PC-9 (cell line): Measurements from ENCODE around the gene PARP9. TPM values are rescaled to one million over a fixed set of nuclear protein-coding genes. Genes with fewer than 3 reads are reported as not detected.

ENCODE experiments used
- BruUV-seq: library from RNA; stranded (reverse); fragments of 400-500 nt; replicated peaks from 2 replicates; lab custom pipeline; 2021; lab: Mats Ljungman, UMichigan
- CTCF ChIA-PET: fragments of 300-600 bp; sonication (Branson Sonifier 250); formaldehyde crosslinking; loops from one replicate; lab custom pipeline; 2022; ENCODE audit warnings: antibody characterized with exemption; lab: Charles Lee
- POLR2A ChIA-PET: fragments of 300-600 bp; sonication (Branson Sonifier 250); formaldehyde crosslinking; loops from one replicate; lab custom pipeline; 2022; ENCODE audit warnings: antibody characterized with exemption; ENCODE audit not compliant: unreplicated experiment; lab: Charles Lee
- DNase-seq, 2 experiments: peaks; one replicate each; pipeline versions ENCODE4 v3.0.0 to v3.0.0-alpha.2; 2015 to 2022; ENCODE audit warnings: mixed read lengths in 1 of 2
- H2AFZ ChIP-seq: fragments of 200-600 bp; sonication (generic); 2 replicates; pipeline ENCODE4 v1.8.1; 2017; ENCODE audit warnings: antibody characterized with exemption
- H3F3A ChIP-seq: fragments of 200-600 bp; sonication (generic); 2 replicates; pipeline ENCODE4 v1.8.1; 2017; ENCODE audit warnings: antibody characterized with exemption, mild to moderate bottlenecking, low read depth; ENCODE audit not compliant: insufficient read depth
- H3K27ac ChIP-seq: fragments of 200-600 bp; sonication (generic); 2 replicates; pipeline ENCODE4 v1.6.1; 2016; ENCODE audit warnings: mixed run types
- H3K27me3 ChIP-seq: fragments of 200-600 bp; sonication (generic); 2 replicates; pipeline ENCODE4 v1.6.1; 2016; ENCODE audit warnings: low read depth, mixed run types; ENCODE audit not compliant: insufficient read depth
- H3K36me3 ChIP-seq: fragments of 200-600 bp; sonication (generic); 2 replicates; pipeline ENCODE4 v1.6.1; 2016; ENCODE audit warnings: low read depth, mixed run types
- H3K4me1 ChIP-seq: fragments of 200-600 bp; sonication (generic); replicated peaks from 2 replicates; pipeline ENCODE4 v1.6.1; 2016; ENCODE audit warnings: mixed run types; ENCODE audit not compliant: insufficient read depth
- H3K4me2 ChIP-seq: fragments of 200-600 bp; sonication (generic); 2 replicates; pipeline ENCODE4 v1.6.1; 2017; ENCODE audit warnings: mixed run types
- H3K4me3 ChIP-seq: fragments of 200-600 bp; sonication (generic); 2 replicates; pipeline ENCODE4 v1.6.1; 2016; ENCODE audit warnings: mixed run types
- H3K79me2 ChIP-seq: fragments of 200-600 bp; sonication (generic); 2 replicates; pipeline ENCODE4 v1.6.1; 2017; ENCODE audit warnings: low read depth, mixed run types
- H3K9me2 ChIP-seq: fragments of 200-600 bp; sonication (generic); 2 replicates; pipeline ENCODE4 v1.8.1; 2017; ENCODE audit warnings: mild to moderate bottlenecking; ENCODE audit not compliant: insufficient read depth
- H3K9me3 ChIP-seq: fragments of 200-600 bp; sonication (generic); 2 replicates; pipeline ENCODE4 v1.8.1; 2016; ENCODE audit warnings: low read depth; ENCODE audit not compliant: insufficient read depth
- H4K20me1 ChIP-seq: fragments of 200-600 bp; sonication (generic); 2 replicates; pipeline ENCODE4 v1.8.1; 2017; ENCODE audit not compliant: insufficient read depth
- EZH2 ChIP-seq: fragments of 200-600 bp; sonication (generic); IDR thresholded peaks from 2 replicates; pipeline ENCODE4 v1.8.0; 2017; ENCODE audit warnings: antibody characterized with exemption, low read depth
- intact Hi-C: fragments of 100-400 bp; cut with micrococcal nuclease; formaldehyde crosslinking; loops from one replicate; pipeline ENCODE4 v1.10.0; 2022; ENCODE audit not compliant: unreplicated experiment
- total RNA-seq: library from RNA; stranded (reverse); gene quantifications from 2 replicates; pipeline ENCODE4 v1.2.3, GENCODE V29; 2021
- TF ChIP-seq, protein P1 (sequence below): fragments of 200-600 bp; sonication (generic); conservative IDR thresholded peaks from 2 replicates; pipeline ENCODE4 v1.6.1; 2017; ENCODE audit warnings: mixed run types, antibody characterized with exemption, mild to moderate bottlenecking, moderate library complexity

PARP9 gene
- total RNA-seq, 1 experiment from 2014 or later, result 21.1 TPM

DNA sequence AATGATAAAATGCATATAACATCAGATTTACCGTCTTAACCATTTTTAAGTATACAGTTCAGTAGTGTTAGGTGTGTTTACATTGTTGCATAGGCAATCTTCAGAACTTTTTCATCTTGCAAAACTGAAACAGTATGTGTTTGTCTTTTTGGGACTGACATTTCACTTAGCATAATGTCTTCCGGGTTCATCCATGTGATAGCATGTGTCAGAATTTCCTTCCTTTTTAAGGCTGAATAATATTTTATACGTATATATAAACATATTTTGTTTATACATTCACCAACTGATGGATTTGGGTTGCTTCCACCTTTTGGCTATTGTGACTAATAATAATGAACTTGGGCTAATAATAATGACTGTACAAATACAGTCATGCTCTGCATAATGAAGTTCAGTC, 16.4 kb upstream of the PARP9 start:
- no peak for TF ChIP-seq EZH2
- TF ChIP-seq, protein P1, sequence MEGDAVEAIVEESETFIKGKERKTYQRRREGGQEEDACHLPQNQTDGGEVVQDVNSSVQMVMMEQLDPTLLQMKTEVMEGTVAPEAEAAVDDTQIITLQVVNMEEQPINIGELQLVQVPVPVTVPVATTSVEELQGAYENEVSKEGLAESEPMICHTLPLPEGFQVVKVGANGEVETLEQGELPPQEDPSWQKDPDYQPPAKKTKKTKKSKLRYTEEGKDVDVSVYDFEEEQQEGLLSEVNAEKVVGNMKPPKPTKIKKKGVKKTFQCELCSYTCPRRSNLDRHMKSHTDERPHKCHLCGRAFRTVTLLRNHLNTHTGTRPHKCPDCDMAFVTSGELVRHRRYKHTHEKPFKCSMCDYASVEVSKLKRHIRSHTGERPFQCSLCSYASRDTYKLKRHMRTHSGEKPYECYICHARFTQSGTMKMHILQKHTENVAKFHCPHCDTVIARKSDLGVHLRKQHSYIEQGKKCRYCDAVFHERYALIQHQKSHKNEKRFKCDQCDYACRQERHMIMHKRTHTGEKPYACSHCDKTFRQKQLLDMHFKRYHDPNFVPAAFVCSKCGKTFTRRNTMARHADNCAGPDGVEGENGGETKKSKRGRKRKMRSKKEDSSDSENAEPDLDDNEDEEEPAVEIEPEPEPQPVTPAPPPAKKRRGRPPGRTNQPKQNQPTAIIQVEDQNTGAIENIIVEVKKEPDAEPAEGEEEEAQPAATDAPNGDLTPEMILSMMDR, result no peak
- POLR2A ChIA-PET, result no interaction called here

DNA sequence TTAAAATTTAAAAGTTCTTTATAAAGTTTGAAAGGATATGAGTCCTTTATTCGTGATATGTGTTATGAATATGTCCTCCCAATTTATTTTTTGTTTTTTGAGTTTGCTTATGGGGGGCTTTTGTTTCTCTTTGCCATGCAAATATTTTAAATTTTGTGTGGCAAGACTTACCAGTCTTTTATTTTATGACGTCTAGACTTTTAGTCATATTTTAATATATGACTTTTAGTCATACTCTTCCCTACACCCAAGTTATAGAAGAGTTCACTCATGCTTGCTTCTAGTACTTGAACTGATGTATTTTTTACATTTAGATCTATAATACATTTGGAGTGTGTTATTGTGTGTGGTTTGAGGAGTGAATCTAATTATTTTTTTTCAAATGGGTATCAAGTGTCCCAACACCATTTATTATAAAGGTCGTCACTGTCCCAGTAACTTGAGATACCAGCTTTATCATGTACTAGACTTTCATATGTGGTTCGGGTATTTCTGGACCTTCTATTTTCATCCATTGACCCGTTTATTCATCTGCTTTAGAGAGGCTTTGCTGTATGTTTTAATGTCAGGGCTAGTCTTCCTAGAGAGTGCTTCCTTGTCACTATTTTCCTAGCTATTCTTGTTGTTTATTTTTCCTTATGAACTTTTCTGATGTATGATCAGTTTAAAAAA, 14.1 kb upstream of the PARP9 start:
- no TSS peak for BruUV-seq
- POLR2A ChIA-PET, result interaction anchor here (0.6 kb wide), 1 partner anchor 1285 kb away, joined by 18 read pairs; no protein-coding TSS in a partner anchor
- no peak overlapping the region for H3K4me2 ChIP-seq
- H2AFZ ChIP-seq, result no peak overlapping the region
- TF ChIP-seq, protein P1, result no peak
- TF ChIP-seq EZH2, result no peak
- H3K4me1 ChIP-seq, result peaks cover 7% of the 10 kb centered on the region
- no peaks in the 10 kb centered on the region for H3K79me2 ChIP-seq
- intact Hi-C loops, result no loop called here
- no peak overlapping the region for H3K27ac ChIP-seq
- no peaks in the 10 kb centered on the region for H3K9me2 ChIP-seq
- H3F3A ChIP-seq, result peaks cover 5% of the 10 kb centered on the region
- no peaks in the 10 kb centered on the region for H4K20me1 ChIP-seq
- CTCF ChIA-PET, result no interaction called here
- peaks cover 12% of the 10 kb centered on the region; the same call in 1 of the 2 replicates for H3K9me3 ChIP-seq
- H3K4me3 ChIP-seq, result no peak overlapping the region
- no peaks in the 10 kb centered on the region for H3K36me3 ChIP-seq
- no peaks in the 10 kb centered on the region for H3K27me3 ChIP-seq
- DNase-seq, result no peak

More for the DNA sequence above, 16.4 kb upstream of the PARP9 start:
- Histone ChIP-seq H3F3A (no peaks in the 10 kb centered on the region), H3K27me3 (no peaks in the 10 kb centered on the region), H3K9me3 (peaks cover 12% of the 10 kb centered on the region; the same call in 1 of the 2 replicates), H3K4me3 (no peak overlapping the region), H3K4me2 (no peak overlapping the region), H3K36me3 (no peaks in the 10 kb centered on the region), H3K79me2 (no peaks in the 10 kb centered on the region), H3K9me2 (no peaks in the 10 kb centered on the region), H3K27ac (no peak overlapping the region), H2AFZ (no peak overlapping the region), H4K20me1 (no peaks in the 10 kb centered on the region), H3K4me1 (no peaks in the 10 kb centered on the region)
- no peak for DNase-seq
- CTCF ChIA-PET, result no interaction called here
- no TSS peak for BruUV-seq
- intact Hi-C loops, result no loop called here

DNA sequence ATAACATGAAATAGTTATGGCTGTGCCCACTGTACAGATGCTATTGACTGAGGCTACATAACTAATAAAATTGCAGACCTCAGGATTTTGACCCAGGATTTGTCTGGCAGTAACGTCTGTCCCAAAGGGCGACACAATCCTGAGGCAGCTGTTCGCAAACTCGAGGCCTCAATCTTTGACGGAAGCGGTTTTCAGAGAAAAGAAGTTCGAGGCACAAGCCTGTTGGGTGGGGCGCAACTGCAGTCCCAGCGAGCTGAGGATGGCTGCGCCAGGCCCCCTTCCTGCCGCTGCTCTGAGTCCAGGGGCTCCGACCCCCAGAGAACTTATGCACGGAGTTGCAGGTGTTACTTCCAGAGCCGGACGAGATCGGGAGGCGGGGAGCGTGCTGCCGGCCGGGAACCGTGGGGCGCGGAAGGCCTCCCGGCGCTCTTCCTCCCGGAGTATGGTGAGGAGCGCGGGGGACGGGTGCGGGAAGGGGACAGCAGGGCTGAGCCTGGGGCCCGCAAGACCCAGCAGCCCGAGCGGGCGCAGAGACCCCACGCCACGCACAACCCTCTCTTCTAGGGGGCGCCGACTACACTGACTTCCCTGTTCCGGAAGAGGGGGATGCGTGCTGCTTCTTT, 13.4 kb upstream of the PARP9 start, which contains the start of gene PARP15:
TSS of gene PARP15 (plus strand) at position 242 of the 623 bp plus-strand sequence. CDS start at position 260, 18 bp downstream.
- Histone ChIP-seq H3K4me1 (peaks cover 13% of the 10 kb centered on the region), H3K9me2 (no peaks in the 10 kb centered on the region), H3F3A (peaks cover 9% of the 10 kb centered on the region), H3K9me3 (peaks cover 11% of the 10 kb centered on the region; the same call in 1 of the 2 replicates), H3K4me2 (no peak within 1 kb of the TSS), H3K27me3 (no peaks in the 10 kb centered on the region), H3K36me3 (no peaks in the 10 kb centered on the region), H3K27ac (no peak within 1 kb of the TSS), H2AFZ (no peak within 1 kb of the TSS), H3K4me3 (no peak within 1 kb of the TSS), H4K20me1 (no peaks in the 10 kb centered on the region), H3K79me2 (no peaks in the 10 kb centered on the region)
- TF ChIP-seq EZH2, result no peak
- TF ChIP-seq, protein P1, result no peak
- POLR2A ChIA-PET, result no interaction called here
- CTCF ChIA-PET, result no interaction called here
- no TSS peak for BruUV-seq
- intact Hi-C loops, result no loop called here
- no peak for DNase-seq
